Epithelial cell of proximal tubule (primary cell): ENCODE measurements around the gene CCN2. TPM values are rescaled to one million over a fixed set of nuclear protein-coding genes. Genes with fewer than 3 reads are reported as not detected.

Experiments
- DNase-seq: peaks from one replicate; pipeline ENCODE4 v3.0.0-alpha.2; 2011; ENCODE audit warnings: low read depth
- H3K4me3 ChIP-seq: 2 replicates; pipeline ENCODE4 v1.5.1; 2011; ENCODE audit warnings: low read depth, mild to moderate bottlenecking, low read length
- CTCF ChIP-seq: conservative IDR thresholded peaks from 2 replicates; pipeline ENCODE4 v1.5.1; 2012; ENCODE audit warnings: low read depth, mild to moderate bottlenecking, low read length
- total RNA-seq: library from RNA; depleted of rRNA; stranded (reverse); fragments of >200 nt; gene quantifications from 2 replicates; pipeline ENCODE4 v1.2.3, GENCODE V29; 2015

Gene CCN2
- 36.0 and 40.1 TPM in 2 replicates for total RNA-seq

GRCh38 chr6:131950767-131951575 lies at the start of gene CCN2:
Gene CCN2 (minus strand): TSS chr6:131951372. CDS start chr6:131951172, 200 bp downstream.
- DNase-seq = peak; percentile 92
- H3K4me3 ChIP-seq = peak within 1 kb of the TSS; percentile 54
- no peak for TF ChIP-seq CTCF

GRCh38 chr6:132000296-132000695 lies 49.1 kb upstream of the CCN2 start:
- no peak for TF ChIP-seq CTCF

GRCh38 chr6:131999545-132000146 lies 48.5 kb upstream of the CCN2 start:
- no peak for DNase-seq
- no peak overlapping the region for H3K4me3 ChIP-seq

More at GRCh38 chr6:132000296-132000695, 49.1 kb upstream of the CCN2 start:
- no peak overlapping the region for H3K4me3 ChIP-seq
- no peak for DNase-seq

GRCh38 chr6:131998255-131998982 lies 47.2 kb upstream of the CCN2 start:
- DNase-seq = no peak
- no peak overlapping the region for H3K4me3 ChIP-seq
- TF ChIP-seq CTCF = no peak

More at GRCh38 chr6:131999545-132000146, 48.5 kb upstream of the CCN2 start:
- TF ChIP-seq CTCF = no peak

GRCh38 chr6:131997429-131998153 lies 46.4 kb upstream of the CCN2 start:
- no peak overlapping the region for H3K4me3 ChIP-seq
- TF ChIP-seq CTCF = no peak
- no peak for DNase-seq

GRCh38 chr6:131995917-131996316 lies 44.7 kb upstream of the CCN2 start:
- no peak overlapping the region for H3K4me3 ChIP-seq
- TF ChIP-seq CTCF = no peak
- peak; percentile 50 for DNase-seq
